Ovary (tissue), 3 donors: ENCODE results near the gene MECP2.
A peak's percentile ranks its signal among the peaks of the same experiment; 100 is the strongest.

Experiments used
- CTCF ChIP-seq, 3 donors: fragments of 450-650 bp in 2 of 3; fragments of 200-600 bp in 1 of 3; IDR thresholded peaks; one replicate each; pipeline versions ENCODE4 v1.5.1 to v1.8.0; 2016 to 2022; ENCODE audit warnings: antibody characterized with exemption in 3 of 3, mild to moderate bottlenecking in 1 of 3
- POLR2A ChIP-seq: fragments of 450-650 bp; IDR thresholded peaks from one replicate; pipeline ENCODE4 v1.6.1; 2017; ENCODE audit warnings: antibody characterized with exemption, mild to moderate bottlenecking, moderate library complexity
- donor health status: DM: no; HTN: no; CAD: no.

GRCh38 chrX:154013614-154014360 lies 83.7 kb downstream of the MECP2 start:
- TF ChIP-seq CTCF (IDR thresholded peaks at IDR 0.05): peak; percentile 64 to 79 (median 65)
- no peak for TF ChIP-seq POLR2A
